ENCODE measurements around the gene RBMX.

RBMX gene

GRCh38 chrX:136825771-136826170 is 54.8 kb downstream of the RBMX start:
- Histone ChIP-seq H2AFZ (ENCODE audit: low read length) (no peak overlapping the region), H3K4me2 (ENCODE audit: low read depth, low read length, poor library complexity, severe bottlenecking) (no peak overlapping the region), H3K79me2 (ENCODE audit: insufficient read depth, low read length) (no peaks in the 10 kb centered on the region), H4K20me1 (ENCODE audit: insufficient read depth, low read length, poor library complexity, severe bottlenecking) (no peaks in the 10 kb centered on the region), H3K36me3 (ENCODE audit: insufficient read depth, low read length) (no peaks in the 10 kb centered on the region), H3K4me1 (ENCODE audit: insufficient read depth, low read length, poor library complexity, severe bottlenecking) (peaks cover 8% of the 10 kb centered on the region), H3K9me2 (replicated peaks; ENCODE audit: low read depth, low read length) (no peaks in the 10 kb centered on the region), H3K4me3 (ENCODE audit: low read length, poor library complexity, severe bottlenecking) (no peak overlapping the region), H3K27me3 (ENCODE audit: insufficient read depth, low read length, poor library complexity, severe bottlenecking) (no peaks in the 10 kb centered on the region), H3F3A (ENCODE audit: low read depth) (no peaks in the 10 kb centered on the region), H3K9me3 (ENCODE audit: insufficient read depth, low read depth, low read length) (no peaks in the 10 kb centered on the region), H3K9ac (ENCODE audit: low read depth, low read length, poor library complexity, severe bottlenecking) (no peak overlapping the region)
- TF ChIP-seq EZH2phosphoT487 (IDR thresholded peaks at IDR 0.05; ENCODE audit: borderline replicate concordance) (no peak), CTCF (conservative IDR thresholded peaks at IDR 0.05; ENCODE audit: low read length) (no peak)

All from Loucy (cell line).